Effector memory CD8-positive, alpha-beta T cell (primary cell): ENCODE data around the gene DACT2.
"Not testable (repeated sequence)": the region's sequence is repeated elsewhere in the genome, so short reads cannot be mapped to it uniquely, and the experiment has no call there.

ENCODE experiments used
- ATAC-seq: fragments of 150-1000 bp; cut with Tn5 transposase; replicated peaks from 2 replicates; pipeline ENCODE4 v1.10.0; 2021; ENCODE audit warnings: mild to moderate bottlenecking, moderate library complexity
- DNase-seq, 3 experiments: peaks; one replicate each; pipeline ENCODE4 v3.0.0; 2021
- H3K27ac Mint-ChIP-seq, 2 donors: one replicate each; pipeline ENCODE4 v1.8.0; 2022; ENCODE audit warnings: mild to moderate bottlenecking in 2 of 2, mixed read lengths in 2 of 2, moderate library complexity in 2 of 2
- H3K27me3 Mint-ChIP-seq, 2 donors: one replicate each; pipeline ENCODE4 v1.8.0; 2022; ENCODE audit warnings: mixed read lengths in 2 of 2
- H3K36me3 Mint-ChIP-seq: one replicate; pipeline ENCODE4 v1.8.0; 2022; ENCODE audit warnings: mild to moderate bottlenecking, moderate library complexity, mixed read lengths; ENCODE audit not compliant: insufficient read depth
- H3K4me1 Mint-ChIP-seq, 2 donors: one replicate each; pipeline ENCODE4 v1.8.0; 2022; ENCODE audit warnings: low read depth in 2 of 2, mixed read lengths in 2 of 2
- H3K4me3 Mint-ChIP-seq, 2 donors: one replicate each; pipeline ENCODE4 v1.8.0; 2022; ENCODE audit warnings: mild to moderate bottlenecking in 2 of 2, mixed read lengths in 2 of 2, moderate library complexity in 2 of 2
- H3K9me3 Mint-ChIP-seq, 2 donors: one replicate each; pipeline ENCODE4 v1.8.0; 2022; ENCODE audit warnings: mixed read lengths in 2 of 2

DACT2 gene

GRCh38 chr6:168361766-168362165, 42.2 kb upstream of the DACT2 start:
- no peak for ATAC-seq
- Mint-ChIP-seq H3K4me1 (no peaks in the 10 kb centered on the region), H3K27ac (no peak overlapping the region), H3K9me3 (no peaks in the 10 kb centered on the region), H3K36me3 (no peaks in the 10 kb centered on the region), H3K4me3 (no peak overlapping the region), H3K27me3 (peaks cover 26 to 32% of the 10 kb centered on the region in 2 donors)
- DNase-seq, result no peak

- Mint-ChIP-seq H3K4me1 (no peaks in the 10 kb centered on the region), H3K27ac (no peak overlapping the region), H3K4me3 (no peak overlapping the region), H3K36me3 (no peaks in the 10 kb centered on the region), H3K9me3 (no peaks in the 10 kb centered on the region), H3K27me3 (peaks cover 31 to 32% of the 10 kb centered on the region in 2 donors)
- no peak for DNase-seq
- ATAC-seq, result no peak
Observed at GRCh38 chr6:168359794-168360193, 40.2 kb upstream of the DACT2 start.

- H3K27me3 Mint-ChIP-seq, result peaks cover 23 to 24% of the 10 kb centered on the region in 2 donors
- H3K27ac Mint-ChIP-seq, result no peak overlapping the region
- DNase-seq (no peak), ATAC-seq (no peak)
- no peak overlapping the region for H3K4me3 Mint-ChIP-seq
- H3K9me3 Mint-ChIP-seq, result no peaks in the 10 kb centered on the region
- no peaks in the 10 kb centered on the region for H3K4me1 Mint-ChIP-seq
- H3K36me3 Mint-ChIP-seq, result no peaks in the 10 kb centered on the region
Observed at GRCh38 chr6:168358842-168359420, 39.4 kb upstream of the DACT2 start.

- not testable (repeated sequence) for H3K4me1 Mint-ChIP-seq
Observed at GRCh38 chr6:168356872-168357271, 37.3 kb upstream of the DACT2 start.

GRCh38 chr6:168355716-168356522, 36.3 kb upstream of the DACT2 start:
- Mint-ChIP-seq H3K4me3 (no peak overlapping the region), H3K27me3 (peaks cover 6 to 25% of the 10 kb centered on the region in 2 donors), H3K4me1 (no peaks in the 10 kb centered on the region), H3K9me3 (no peaks in the 10 kb centered on the region), H3K36me3 (peaks cover 2% of the 10 kb centered on the region), H3K27ac (no peak overlapping the region)
- ATAC-seq, result no peak
- peak in 1 of 3 experiments; percentile 28 for DNase-seq

More at GRCh38 chr6:168356872-168357271, 37.3 kb upstream of the DACT2 start:
- not testable (repeated sequence) for ATAC-seq, H3K36me3 Mint-ChIP-seq, H3K4me3 Mint-ChIP-seq, DNase-seq, H3K9me3 Mint-ChIP-seq, H3K27ac Mint-ChIP-seq
- peaks cover 13 to 30% of the 10 kb centered on the region in 2 donors for H3K27me3 Mint-ChIP-seq

GRCh38 chr6:168354338-168354737, 34.8 kb upstream of the DACT2 start:
- H3K27me3 Mint-ChIP-seq, result peaks cover 15 to 16% of the 10 kb centered on the region in 2 donors
- no peak overlapping the region for H3K27ac Mint-ChIP-seq
- H3K4me3 Mint-ChIP-seq, result no peak overlapping the region
- DNase-seq (no peak), ATAC-seq (no peak)
- peaks cover 2% of the 10 kb centered on the region for H3K36me3 Mint-ChIP-seq
- no peaks in the 10 kb centered on the region for H3K9me3 Mint-ChIP-seq
- H3K4me1 Mint-ChIP-seq, result no peaks in the 10 kb centered on the region

GRCh38 chr6:168353041-168353440, 33.5 kb upstream of the DACT2 start:
- peaks cover 2% of the 10 kb centered on the region for H3K36me3 Mint-ChIP-seq
- no peaks in the 10 kb centered on the region for H3K9me3 Mint-ChIP-seq
- no peaks in the 10 kb centered on the region for H3K4me1 Mint-ChIP-seq
- H3K27me3 Mint-ChIP-seq, result peaks cover 13 to 24% of the 10 kb centered on the region in 2 donors
- no peak for DNase-seq
- H3K27ac Mint-ChIP-seq, result no peak overlapping the region
- no peak overlapping the region for H3K4me3 Mint-ChIP-seq
- ATAC-seq, result no peak

- H3K4me1 Mint-ChIP-seq, result no peaks in the 10 kb centered on the region
- no peak overlapping the region for H3K27ac Mint-ChIP-seq
Observed at GRCh38 chr6:168352096-168352495, 32.5 kb upstream of the DACT2 start.

GRCh38 chr6:168349718-168350210, 30.2 kb upstream of the DACT2 start:
- no peak for DNase-seq
- ATAC-seq, result no peak
- no peaks in the 10 kb centered on the region for H3K9me3 Mint-ChIP-seq
- H3K4me1 Mint-ChIP-seq, result peaks cover 0 to 1% of the 10 kb centered on the region in 2 donors
- no peak overlapping the region for H3K4me3 Mint-ChIP-seq
- peaks cover 2% of the 10 kb centered on the region for H3K36me3 Mint-ChIP-seq
- H3K27ac Mint-ChIP-seq, result no peak overlapping the region
- peaks cover 12 to 52% of the 10 kb centered on the region in 2 donors for H3K27me3 Mint-ChIP-seq

More at GRCh38 chr6:168352096-168352495, 32.5 kb upstream of the DACT2 start:
- Mint-ChIP-seq H3K36me3 (peaks cover 2% of the 10 kb centered on the region), H3K27me3 (peaks cover 13 to 33% of the 10 kb centered on the region in 2 donors), H3K4me3 (no peak overlapping the region), H3K9me3 (no peaks in the 10 kb centered on the region)
- ATAC-seq, result no peak
- no peak for DNase-seq

GRCh38 chr6:168348186-168348585, 28.6 kb upstream of the DACT2 start:
- Mint-ChIP-seq H3K27ac (no peak overlapping the region), H3K36me3 (peaks cover 2% of the 10 kb centered on the region), H3K9me3 (no peaks in the 10 kb centered on the region), H3K27me3 (peaks cover 14 to 68% of the 10 kb centered on the region in 2 donors), H3K4me3 (no peak overlapping the region), H3K4me1 (peaks cover 0 to 10% of the 10 kb centered on the region in 2 donors)
- DNase-seq (no peak), ATAC-seq (no peak)

GRCh38 chr6:168347615-168348014, 28.0 kb upstream of the DACT2 start:
- Mint-ChIP-seq H3K36me3 (no peaks in the 10 kb centered on the region), H3K9me3 (no peaks in the 10 kb centered on the region), H3K27me3 (peaks cover 11 to 69% of the 10 kb centered on the region in 2 donors), H3K4me3 (no peak overlapping the region), H3K27ac (no peak overlapping the region), H3K4me1 (peaks cover 0 to 10% of the 10 kb centered on the region in 2 donors)
- ATAC-seq (no peak), DNase-seq (no peak)

GRCh38 chr6:168347053-168347452, 27.5 kb upstream of the DACT2 start:
- H3K9me3 Mint-ChIP-seq, result no peaks in the 10 kb centered on the region
- ATAC-seq (no peak), DNase-seq (no peak)
- peaks cover 0 to 10% of the 10 kb centered on the region in 2 donors for H3K4me1 Mint-ChIP-seq
- H3K27ac Mint-ChIP-seq, result peak overlapping the region in 1 of 2 donors; percentile 13
- no peaks in the 10 kb centered on the region for H3K36me3 Mint-ChIP-seq
- peaks cover 7 to 69% of the 10 kb centered on the region in 2 donors for H3K27me3 Mint-ChIP-seq
- H3K4me3 Mint-ChIP-seq, result no peak overlapping the region

GRCh38 chr6:168345896-168346754, 26.5 kb upstream of the DACT2 start:
- Mint-ChIP-seq H3K4me3 (no peak overlapping the region), H3K36me3 (no peaks in the 10 kb centered on the region), H3K27me3 (peaks cover 7 to 77% of the 10 kb centered on the region in 2 donors), H3K4me1 (peaks cover 0 to 10% of the 10 kb centered on the region in 2 donors), H3K9me3 (no peaks in the 10 kb centered on the region), H3K27ac (no peak overlapping the region)
- DNase-seq (no peak), ATAC-seq (no peak)
